ENCODE measurements around the gene HOXA10. TPM values are rescaled to one million over a fixed set of nuclear protein-coding genes. Genes with fewer than 3 reads are reported as not detected.

Gene HOXA10
- polyA plus RNA-seq (ENCODE audit: insufficient read length in 10 of 10): 10 to 100 TPM in 4 of 10 donors, 1 to 10 TPM in 1, under 1 TPM in 4, not detected in 1; 0.20 to 38.2 (median 9.7) TPM
- long read RNA-seq, donor 1, partial matches to known transcripts: 0 of 4 reads
- long read RNA-seq, donor 1, other reads (novel, unspliced or antisense): 0 of 4 reads
- long read RNA-seq, donor 2, transcript HOXA10-201 (2 exons, 2,541 nt): major isoform, 10 of 11 reads
- long read RNA-seq, donor 2, partial matches to known transcripts: 0 of 11 reads
- long read RNA-seq, donor 2, other reads (novel, unspliced or antisense): 0 of 11 reads
- long read RNA-seq, donor 3: 0 reads
- long read RNA-seq, donor 4: 0 reads
- long read RNA-seq, donor 5, partial matches to known transcripts: 0 of 2 reads
- long read RNA-seq, donor 5, other reads (novel, unspliced or antisense): 0 of 2 reads
- long read RNA-seq, donor 6: 0 reads
- long read RNA-seq, donor 7, partial matches to known transcripts: 0 of 3 reads
- long read RNA-seq, donor 7, other reads (novel, unspliced or antisense): 0 of 3 reads
- long read RNA-seq, donor 8, transcript HOXA10-202 (2 exons, 1,570 nt): major isoform, 8 of 10 reads
- long read RNA-seq, donor 8, partial matches to known transcripts: 0 of 10 reads
- long read RNA-seq, donor 8, other reads (novel, unspliced or antisense): 0 of 10 reads
- long read RNA-seq, donor 9, partial matches to known transcripts: 0 of 2 reads
- long read RNA-seq, donor 9, other reads (novel, unspliced or antisense): 0 of 2 reads

- DNase-seq: peak in 1 of 3 donors; percentile 93
Observed at GRCh38 chr7:27173956-27174873, at the start of gene HOXA10. Gene HOXA10, minus strand, starts transcription at chr7:27174320. Its CDS starts 14 bp downstream, at chr7:27174306.

- no peak for DNase-seq
Observed at GRCh38 chr7:27221201-27221797, 47.2 kb upstream of the HOXA10 start.

- DNase-seq: no peak
Observed at GRCh38 chr7:27220440-27220955, 46.4 kb upstream of the HOXA10 start.

GRCh38 chr7:27219821-27220220 is 45.7 kb upstream of the HOXA10 start:
- DNase-seq: no peak

- DNase-seq: no peak
Observed at GRCh38 chr7:27217951-27218350, 43.8 kb upstream of the HOXA10 start.

GRCh38 chr7:27215356-27215755 is 41.2 kb upstream of the HOXA10 start:
- DNase-seq: no peak

- DNase-seq: no peak
Observed at GRCh38 chr7:27214239-27214950, 40.3 kb upstream of the HOXA10 start.

GRCh38 chr7:27213433-27214238 is 39.5 kb upstream of the HOXA10 start:
- DNase-seq: peak in 1 of 3 donors; percentile 25

GRCh38 chr7:27212497-27213432 is 38.6 kb upstream of the HOXA10 start:
- DNase-seq: peak in 1 of 3 donors; percentile 51

GRCh38 chr7:27211764-27212204 is 37.7 kb upstream of the HOXA10 start:
- DNase-seq: peak in 1 of 3 donors; percentile 59

- peak in 1 of 3 donors; percentile 36 for DNase-seq
Observed at GRCh38 chr7:27211084-27211446, 36.9 kb upstream of the HOXA10 start.

- DNase-seq: peak in 1 of 3 donors; percentile 77
Observed at GRCh38 chr7:27210441-27211083, 36.4 kb upstream of the HOXA10 start.

GRCh38 chr7:27209933-27210440 is 35.9 kb upstream of the HOXA10 start:
- DNase-seq: no peak

GRCh38 chr7:27208998-27209397 is 34.9 kb upstream of the HOXA10 start:
- no peak for DNase-seq

- no peak for DNase-seq
Observed at GRCh38 chr7:27207348-27207985, 33.3 kb upstream of the HOXA10 start.

- DNase-seq: peak in 1 of 3 donors; percentile 67
Observed at GRCh38 chr7:27205325-27206280, 31.5 kb upstream of the HOXA10 start.
